IMR-90 (cell line): Measurements from ENCODE around the gene RIN1.

ENCODE experiments used
- CHD1 ChIP-seq: IDR thresholded peaks from 2 replicates; pipeline ENCODE4 v1.6.1; 2012; ENCODE audit warnings: low read depth, low read length, improper control_type of control experiment
- MAZ ChIP-seq: IDR thresholded peaks from 2 replicates; pipeline ENCODE4 v1.6.1; 2012; ENCODE audit warnings: low read depth, mild to moderate bottlenecking, low read length, improper control_type of control experiment, moderate library complexity, borderline replicate concordance
- POLR2A ChIP-seq: IDR thresholded peaks from 2 replicates; pipeline ENCODE4 v1.6.1; 2012; ENCODE audit warnings: mild to moderate bottlenecking, low read depth, low read length
- RAD21 ChIP-seq: IDR thresholded peaks from 2 replicates; pipeline ENCODE4 v1.6.1; 2012; ENCODE audit warnings: low read length, improper control_type of control experiment
- RCOR1 ChIP-seq: IDR thresholded peaks from 2 replicates; pipeline ENCODE4 v1.6.1; 2012; ENCODE audit warnings: mild to moderate bottlenecking, low read length, improper control_type of control experiment; ENCODE audit not compliant: insufficient replicate concordance
- RFX5 ChIP-seq: IDR thresholded peaks from 2 replicates; pipeline ENCODE4 v1.8.0; 2012; ENCODE audit warnings: low read depth, mild to moderate bottlenecking, low read length, moderate library complexity
- TF ChIP-seq, protein P1 (sequence below): conservative IDR thresholded peaks from 2 replicates; pipeline ENCODE4 v1.5.1; 2012; ENCODE audit warnings: mild to moderate bottlenecking, low read depth, low read length, improper control_type of control experiment
- TF ChIP-seq, protein P2 (sequence below): fragments of 150-350 bp; IDR thresholded peaks from 2 replicates; pipeline ENCODE4 v1.6.1; 2017; ENCODE audit warnings: mild to moderate bottlenecking, antibody characterized with exemption, low read length, low read depth

GRCh38 chr11:66287211-66287888, 48.9 kb downstream of the RIN1 start:
- TF ChIP-seq, protein P1, sequence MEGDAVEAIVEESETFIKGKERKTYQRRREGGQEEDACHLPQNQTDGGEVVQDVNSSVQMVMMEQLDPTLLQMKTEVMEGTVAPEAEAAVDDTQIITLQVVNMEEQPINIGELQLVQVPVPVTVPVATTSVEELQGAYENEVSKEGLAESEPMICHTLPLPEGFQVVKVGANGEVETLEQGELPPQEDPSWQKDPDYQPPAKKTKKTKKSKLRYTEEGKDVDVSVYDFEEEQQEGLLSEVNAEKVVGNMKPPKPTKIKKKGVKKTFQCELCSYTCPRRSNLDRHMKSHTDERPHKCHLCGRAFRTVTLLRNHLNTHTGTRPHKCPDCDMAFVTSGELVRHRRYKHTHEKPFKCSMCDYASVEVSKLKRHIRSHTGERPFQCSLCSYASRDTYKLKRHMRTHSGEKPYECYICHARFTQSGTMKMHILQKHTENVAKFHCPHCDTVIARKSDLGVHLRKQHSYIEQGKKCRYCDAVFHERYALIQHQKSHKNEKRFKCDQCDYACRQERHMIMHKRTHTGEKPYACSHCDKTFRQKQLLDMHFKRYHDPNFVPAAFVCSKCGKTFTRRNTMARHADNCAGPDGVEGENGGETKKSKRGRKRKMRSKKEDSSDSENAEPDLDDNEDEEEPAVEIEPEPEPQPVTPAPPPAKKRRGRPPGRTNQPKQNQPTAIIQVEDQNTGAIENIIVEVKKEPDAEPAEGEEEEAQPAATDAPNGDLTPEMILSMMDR = no peak
- TF ChIP-seq POLR2A (no peak), RAD21 (no peak), RFX5 (no peak), RCOR1 (no peak), MAZ (no peak), CHD1 (no peak)
- TF ChIP-seq, protein P2, sequence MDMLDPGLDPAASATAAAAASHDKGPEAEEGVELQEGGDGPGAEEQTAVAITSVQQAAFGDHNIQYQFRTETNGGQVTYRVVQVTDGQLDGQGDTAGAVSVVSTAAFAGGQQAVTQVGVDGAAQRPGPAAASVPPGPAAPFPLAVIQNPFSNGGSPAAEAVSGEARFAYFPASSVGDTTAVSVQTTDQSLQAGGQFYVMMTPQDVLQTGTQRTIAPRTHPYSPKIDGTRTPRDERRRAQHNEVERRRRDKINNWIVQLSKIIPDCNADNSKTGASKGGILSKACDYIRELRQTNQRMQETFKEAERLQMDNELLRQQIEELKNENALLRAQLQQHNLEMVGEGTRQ = no peak
